Measurements from ENCODE around the gene LYRM4. TPM values are rescaled to one million over a fixed set of nuclear protein-coding genes. Genes with fewer than 3 reads are reported as not detected.

The LYRM4 gene
- total and polyA plus RNA-seq, 9 of the 15 experiments (the other 6 are each of a cell fraction or from before 2014, with no cell fraction given), result 24.2 to 69.4 (median 41.8) TPM

GRCh38 chr6:5162355-5162754 is 98.4 kb downstream of the LYRM4 start:
- no peaks in the 10 kb centered on the region for H3K27me3 ChIP-seq (ENCODE audit: control insufficient read depth in 2 of 2, insufficient read depth in 2 of 2, low read length in 2 of 2)
- H3K79me2 ChIP-seq (ENCODE audit: control insufficient read depth, insufficient read depth, low read length), result no peaks in the 10 kb centered on the region
- in situ Hi-C loops (cut with MboI), result no loop called here
- no TSS peak for BruUV-seq (replicated peaks)
- no peak overlapping the region for H3K9ac ChIP-seq (ENCODE audit: insufficient read depth in 1 of 2, low read depth in 2 of 2, low read length in 2 of 2)
- H3K4me3 ChIP-seq, result no peak overlapping the region
- H3K9me1 ChIP-seq (ENCODE audit: control insufficient read depth, insufficient read depth, low read length), result no peaks in the 10 kb centered on the region
- no peak overlapping the region for H3K4me2 ChIP-seq (ENCODE audit: insufficient read depth, low read length)
- H3K4me1 ChIP-seq (replicated peaks in 1 of 2; ENCODE audit: control insufficient read depth in 2 of 2, insufficient read depth in 2 of 2, low read length in 2 of 2), result peaks cover 0 to 5% of the 10 kb centered on the region in 2 experiments; a peak in 1 of 5 replicates
- intact Hi-C loops (cut with micrococcal nuclease), result no loop called here
- POLR2A ChIA-PET, result interaction anchor here (0.6 kb wide), 1 partner anchor 42 kb away, joined by 3 read pairs; no protein-coding TSS in a partner anchor
- no peak for FAIRE-seq
- H3K27ac ChIP-seq (ENCODE audit: extremely low read depth, low read depth, low read length), result no peak overlapping the region
- 15% methylated on average over 2 of the region's 5 CpGs for WGBS (ENCODE audit: insufficient coverage, low coverage, missing lambda C conversion rate)
- no peaks in the 10 kb centered on the region; the same call in none of the 2 replicates for H4K20me1 ChIP-seq (replicated peaks; ENCODE audit: control insufficient read depth, insufficient read depth, low read length)
- no peaks in the 10 kb centered on the region for H3K9me3 ChIP-seq (replicated peaks; ENCODE audit: control insufficient read depth, insufficient read depth, low read depth, low read length)
- TF ChIP-seq MECOM (CRISPR knock-in tag; IDR thresholded peaks at IDR 0.05), result no peak
- TF ChIP-seq ZNF551 (CRISPR knock-in tag; IDR thresholded peaks at IDR 0.05), result no peak
- no peaks in the 10 kb centered on the region for H3K36me3 ChIP-seq (ENCODE audit: control insufficient read depth, insufficient read depth, low read length)
- no peak for ATAC-seq
- no peak for DNase-seq (ENCODE audit: extremely low read depth in 1 of 4, low spot score in 3 of 4)
- CTCF ChIA-PET (ENCODE audit: low intra/inter-chr PET ratio), result no interaction called here
- no peak overlapping the region for H2AFZ ChIP-seq (ENCODE audit: low read depth, low read length)

DNA sequence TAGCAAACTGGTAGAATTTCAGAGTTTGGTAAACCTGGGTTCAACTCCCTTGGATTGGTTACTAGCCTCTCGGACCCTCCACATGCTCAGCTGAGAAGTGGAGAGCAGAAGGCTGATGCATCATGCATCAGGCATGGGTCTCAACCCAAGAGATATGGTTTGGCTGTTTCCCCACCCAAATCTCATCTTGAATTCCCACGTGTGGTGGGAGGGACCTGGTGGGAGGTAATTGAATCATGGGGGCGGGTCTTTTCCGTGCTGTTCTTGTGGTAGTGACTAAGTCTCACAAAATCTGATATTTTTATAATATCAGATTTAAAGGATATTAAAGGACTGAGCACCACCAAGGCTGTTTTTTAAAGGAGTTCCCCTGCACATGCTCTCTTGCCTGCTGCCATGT is 100.5 kb downstream of the LYRM4 start:
- H3K9ac ChIP-seq (ENCODE audit: insufficient read depth in 1 of 2, low read depth in 2 of 2, low read length in 2 of 2), result no peak overlapping the region
- CTCF ChIA-PET (ENCODE audit: low intra/inter-chr PET ratio), result no interaction called here
- POLR2A ChIA-PET, result interaction anchor here (0.7 to 1.0 kb wide), 2 partner anchors 12 to 737 kb away, joined by 3 to 4 read pairs; no protein-coding TSS in a partner anchor
- no TSS peak for BruUV-seq (replicated peaks)
- no peaks in the 10 kb centered on the region for H3K79me2 ChIP-seq (ENCODE audit: control insufficient read depth, insufficient read depth, low read length)
- H3K9me3 ChIP-seq (replicated peaks; ENCODE audit: control insufficient read depth, insufficient read depth, low read depth, low read length), result no peaks in the 10 kb centered on the region
- no peak overlapping the region for H2AFZ ChIP-seq (ENCODE audit: low read depth, low read length)
- no peaks in the 10 kb centered on the region for H3K9me1 ChIP-seq (ENCODE audit: control insufficient read depth, insufficient read depth, low read length)
- in situ Hi-C loops (cut with MboI), result no loop called here
- no peak overlapping the region for H3K4me3 ChIP-seq
- no peak for ATAC-seq
- H3K4me2 ChIP-seq (ENCODE audit: insufficient read depth, low read length), result no peak overlapping the region
- peaks cover 0 to 5% of the 10 kb centered on the region in 2 experiments; a peak in 1 of 5 replicates for H3K4me1 ChIP-seq (replicated peaks in 1 of 2; ENCODE audit: control insufficient read depth in 2 of 2, insufficient read depth in 2 of 2, low read length in 2 of 2)
- no peaks in the 10 kb centered on the region; the same call in 1 of the 2 replicates for H4K20me1 ChIP-seq (replicated peaks; ENCODE audit: control insufficient read depth, insufficient read depth, low read length)
- WGBS (ENCODE audit: insufficient coverage, low coverage, missing lambda C conversion rate), result 43% methylated on average over 4 of the region's 4 CpGs
- DNase-seq (ENCODE audit: extremely low read depth in 1 of 4, low spot score in 3 of 4), result no peak
- H3K27me3 ChIP-seq (ENCODE audit: control insufficient read depth in 2 of 2, insufficient read depth in 2 of 2, low read length in 2 of 2), result no peaks in the 10 kb centered on the region
- no peak for FAIRE-seq
- H3K27ac ChIP-seq (ENCODE audit: extremely low read depth, low read depth, low read length), result no peak overlapping the region
- intact Hi-C loops (cut with micrococcal nuclease), result no loop called here
- TF ChIP-seq MEIS2 (IDR thresholded peaks at IDR 0.05; ENCODE audit: partially characterized antibody), result no peak
- H3K36me3 ChIP-seq (ENCODE audit: control insufficient read depth, insufficient read depth, low read length), result no peaks in the 10 kb centered on the region

All from K562 (cell line).